G401.6 (cell line): Measurements from ENCODE around the gene MTF2.

Source experiments
- FAIRE-seq: peaks from 2 replicates; lab custom pipeline; 2012; peaks lifted over from hg19 to GRCh38; lab: Jason Lieb, UNC

Gene MTF2

GRCh38 chr1:93083979-93084378 lies 4.9 kb downstream of the MTF2 start:
- FAIRE-seq: no peak

- FAIRE-seq: no peak
Observed at GRCh38 chr1:93087532-93087931, 8.4 kb downstream of the MTF2 start.

GRCh38 chr1:93093332-93094006 lies 14.4 kb downstream of the MTF2 start:
- FAIRE-seq: no peak

- peak; percentile 31 for FAIRE-seq
Observed at GRCh38 chr1:93095804-93096585, 16.9 kb downstream of the MTF2 start.

- no peak for FAIRE-seq
Observed at GRCh38 chr1:93102142-93102541, 23.1 kb downstream of the MTF2 start.

GRCh38 chr1:93106226-93106625 lies 27.1 kb downstream of the MTF2 start:
- FAIRE-seq: no peak

GRCh38 chr1:93107395-93107794 lies 28.3 kb downstream of the MTF2 start:
- FAIRE-seq: no peak

GRCh38 chr1:93108335-93108734 lies 29.3 kb downstream of the MTF2 start:
- FAIRE-seq: no peak

GRCh38 chr1:93109578-93109977 lies 30.5 kb downstream of the MTF2 start:
- no peak for FAIRE-seq

GRCh38 chr1:93111065-93111464 lies 32.0 kb downstream of the MTF2 start:
- FAIRE-seq: no peak

GRCh38 chr1:93111561-93111960 lies 32.5 kb downstream of the MTF2 start:
- no peak for FAIRE-seq

GRCh38 chr1:93113127-93113526 lies 34.0 kb downstream of the MTF2 start:
- no peak for FAIRE-seq

GRCh38 chr1:93114391-93114790 lies 35.3 kb downstream of the MTF2 start:
- no peak for FAIRE-seq

- peak; percentile 8 for FAIRE-seq
Observed at GRCh38 chr1:93120614-93121013, 41.5 kb downstream of the MTF2 start.

GRCh38 chr1:93123201-93123783 lies 44.2 kb downstream of the MTF2 start:
- FAIRE-seq: no peak

GRCh38 chr1:93124556-93125355 lies 45.7 kb downstream of the MTF2 start:
- FAIRE-seq: no peak

- FAIRE-seq: peak; percentile 46
Observed at GRCh38 chr1:93129507-93130099, 50.5 kb downstream of the MTF2 start.

- FAIRE-seq: no peak
Observed at GRCh38 chr1:93132638-93133037, 53.6 kb downstream of the MTF2 start.

- FAIRE-seq: no peak
Observed at GRCh38 chr1:93136445-93136844, 57.4 kb downstream of the MTF2 start.

GRCh38 chr1:93137604-93138292 lies 58.7 kb downstream of the MTF2 start:
- FAIRE-seq: peak; percentile 85

- no peak for FAIRE-seq
Observed at GRCh38 chr1:93140106-93140505, 61.0 kb downstream of the MTF2 start.

- FAIRE-seq: no peak
Observed at GRCh38 chr1:93142161-93142560, 63.1 kb downstream of the MTF2 start.
